Ecto neural progenitor cell (in vitro differentiated cells): ENCODE measurements around the gene CCRL2.
"Not testable (repeated sequence)": the region's sequence is repeated elsewhere in the genome, so short reads cannot be mapped to it uniquely, and the experiment has no call there.

Experiments
- DNase-seq: peaks from one replicate; pipeline ENCODE4 v3.0.0-alpha.2; 2018; ENCODE audit warnings: low spot score

Gene CCRL2

GRCh38 chr3:46405301-46406019, 1.6 kb upstream of the CCRL2 start:
- DNase-seq, result no peak

- DNase-seq, result no peak
Measured at GRCh38 chr3:46406443-46406787, 644 bp upstream of the CCRL2 start.

GRCh38 chr3:46407970-46408369, 911 bp downstream of the CCRL2 start:
- no peak for DNase-seq

- no peak for DNase-seq
Measured at GRCh38 chr3:46408853-46409252, 1.8 kb downstream of the CCRL2 start.

GRCh38 chr3:46409739-46410489, 2.9 kb downstream of the CCRL2 start:
- DNase-seq, result no peak

GRCh38 chr3:46410669-46411068, 3.6 kb downstream of the CCRL2 start:
- no peak for DNase-seq

GRCh38 chr3:46411271-46411670, 4.2 kb downstream of the CCRL2 start:
- DNase-seq, result no peak

- DNase-seq, result no peak
Measured at GRCh38 chr3:46412786-46413298, 5.8 kb downstream of the CCRL2 start.

GRCh38 chr3:46413951-46414350, 6.9 kb downstream of the CCRL2 start:
- DNase-seq, result no peak

- no peak for DNase-seq
Measured at GRCh38 chr3:46414739-46415138, 7.7 kb downstream of the CCRL2 start.

GRCh38 chr3:46416125-46416810, 9.2 kb downstream of the CCRL2 start:
- no peak for DNase-seq

GRCh38 chr3:46416811-46417510, 9.9 kb downstream of the CCRL2 start:
- no peak for DNase-seq

GRCh38 chr3:46417841-46418611, 11.0 kb downstream of the CCRL2 start:
- no peak for DNase-seq

GRCh38 chr3:46419816-46420215, 12.8 kb downstream of the CCRL2 start:
- no peak for DNase-seq

GRCh38 chr3:46420931-46421330, 13.9 kb downstream of the CCRL2 start:
- DNase-seq, result no peak

GRCh38 chr3:46422617-46423016, 15.6 kb downstream of the CCRL2 start:
- DNase-seq, result no peak

- DNase-seq, result no peak
Measured at GRCh38 chr3:46423588-46423987, 16.5 kb downstream of the CCRL2 start.

- not testable (repeated sequence) for DNase-seq
Measured at GRCh38 chr3:46426476-46426875, 19.4 kb downstream of the CCRL2 start.

- not testable (repeated sequence) for DNase-seq
Measured at GRCh38 chr3:46427404-46427803, 20.3 kb downstream of the CCRL2 start.

GRCh38 chr3:46427916-46428833, 21.1 kb downstream of the CCRL2 start:
- no peak for DNase-seq
